Epithelial cell of proximal tubule (primary cell): ENCODE data around the gene SMAD6. TPM values are rescaled to one million over a fixed set of nuclear protein-coding genes. Genes with fewer than 3 reads are reported as not detected.

ENCODE experiments used
- DNase-seq: peaks from one replicate; pipeline ENCODE4 v3.0.0-alpha.2; 2011; ENCODE audit warnings: low read depth
- H3K4me3 ChIP-seq: 2 replicates; pipeline ENCODE4 v1.5.1; 2011; ENCODE audit warnings: low read depth, mild to moderate bottlenecking, low read length
- CTCF ChIP-seq: conservative IDR thresholded peaks from 2 replicates; pipeline ENCODE4 v1.5.1; 2012; ENCODE audit warnings: low read depth, mild to moderate bottlenecking, low read length
- total RNA-seq: library from RNA; depleted of rRNA; stranded (reverse); fragments of >200 nt; gene quantifications from 2 replicates; pipeline ENCODE4 v1.2.3, GENCODE V29; 2015

The SMAD6 gene
- total RNA-seq, 1 donor from 2014 or later: 22.1 TPM

- peak; percentile 73 for TF ChIP-seq CTCF
- H3K4me3 ChIP-seq: no peak overlapping the region
- DNase-seq: no peak
These were observed 87.3 kb downstream of the SMAD6 start for GRCh38 chr15:66789029-66790025.

GRCh38 chr15:66795851-66796250 is 93.8 kb downstream of the SMAD6 start:
- no peak for TF ChIP-seq CTCF
- no peak for DNase-seq
- no peak overlapping the region for H3K4me3 ChIP-seq

GRCh38 chr15:66796343-66796742 is 94.3 kb downstream of the SMAD6 start:
- H3K4me3 ChIP-seq: no peak overlapping the region
- TF ChIP-seq CTCF: no peak
- DNase-seq: no peak

GRCh38 chr15:66797921-66798320 is 95.9 kb downstream of the SMAD6 start:
- no peak for DNase-seq
- H3K4me3 ChIP-seq: no peak overlapping the region
- no peak for TF ChIP-seq CTCF

GRCh38 chr15:66798426-66799061 is 96.5 kb downstream of the SMAD6 start:
- DNase-seq: no peak
- TF ChIP-seq CTCF: no peak
- H3K4me3 ChIP-seq: no peak overlapping the region

GRCh38 chr15:66799242-66799641 is 97.2 kb downstream of the SMAD6 start:
- no peak overlapping the region for H3K4me3 ChIP-seq
- no peak for TF ChIP-seq CTCF
- no peak for DNase-seq
